Pons (tissue), 1 donor: ENCODE measurements around the gene CEACAM1.
"Not testable (repeated sequence)": the region's sequence is repeated elsewhere in the genome, so short reads cannot be mapped to it uniquely, and the experiment has no call there.

ENCODE experiments used
- DNase-seq: peaks from one replicate; pipeline ENCODE4 v3.0.0-alpha.2; 2016; ENCODE audit warnings: low spot score

Gene CEACAM1

GRCh38 chr19:42548552-42548951, 20.3 kb upstream of the CEACAM1 start:
- no peak for DNase-seq

GRCh38 chr19:42547929-42548328, 19.6 kb upstream of the CEACAM1 start:
- no peak for DNase-seq

GRCh38 chr19:42546831-42547500, 18.7 kb upstream of the CEACAM1 start:
- no peak for DNase-seq

- DNase-seq: no peak
Measured at GRCh38 chr19:42544146-42544545, 15.9 kb upstream of the CEACAM1 start.

- DNase-seq: no peak
Measured at GRCh38 chr19:42542791-42543190, 14.5 kb upstream of the CEACAM1 start.

GRCh38 chr19:42540071-42540553, 11.8 kb upstream of the CEACAM1 start:
- no peak for DNase-seq

- no peak for DNase-seq
Measured at GRCh38 chr19:42538841-42539709, 10.8 kb upstream of the CEACAM1 start.

- peak; percentile 46 for DNase-seq
Measured at GRCh38 chr19:42535276-42535675, 7.0 kb upstream of the CEACAM1 start.

GRCh38 chr19:42534391-42534790, 6.1 kb upstream of the CEACAM1 start:
- DNase-seq: no peak

- DNase-seq: peak; percentile 46
Measured at GRCh38 chr19:42532891-42533290, 4.6 kb upstream of the CEACAM1 start.

GRCh38 chr19:42531313-42531712, 3.0 kb upstream of the CEACAM1 start:
- no peak for DNase-seq

GRCh38 chr19:42529248-42529764, 1.0 kb upstream of the CEACAM1 start:
- DNase-seq: peak; percentile 82

- no peak for DNase-seq
Measured at GRCh38 chr19:42524943-42525342, 3.3 kb downstream of the CEACAM1 start.

GRCh38 chr19:42524250-42524649, 4.0 kb downstream of the CEACAM1 start:
- DNase-seq: no peak

GRCh38 chr19:42522262-42522661, 6.0 kb downstream of the CEACAM1 start:
- not testable (repeated sequence) for DNase-seq

- DNase-seq: no peak
Measured at GRCh38 chr19:42521346-42522030, 6.8 kb downstream of the CEACAM1 start.

- no peak for DNase-seq
Measured at GRCh38 chr19:42519108-42519507, 9.2 kb downstream of the CEACAM1 start.

GRCh38 chr19:42516771-42517170, 11.5 kb downstream of the CEACAM1 start:
- DNase-seq: no peak

GRCh38 chr19:42515241-42515832, 12.9 kb downstream of the CEACAM1 start:
- no peak for DNase-seq

- no peak for DNase-seq
Measured at GRCh38 chr19:42514449-42514848, 13.8 kb downstream of the CEACAM1 start.

- no peak for DNase-seq
Measured at GRCh38 chr19:42512743-42513304, 15.5 kb downstream of the CEACAM1 start.
